Transverse colon (tissue), 4 donors: ENCODE data around the gene FFAR3. TPM values are rescaled to one million over a fixed set of nuclear protein-coding genes. Genes with fewer than 3 reads are reported as not detected.
"Not testable (repeated sequence)": the region's sequence is repeated elsewhere in the genome, so short reads cannot be mapped to it uniquely, and the experiment has no call there.

Source experiments
- DNase-seq: peaks from one replicate; pipeline ENCODE4 v3.0.0-alpha.2; 2019
- H3K27ac ChIP-seq, 4 donors: fragments of 200-600 bp; sonication (generic); 2 replicates each; pipeline ENCODE4 v1.5.1; 2016 to 2018; ENCODE audit warnings: inconsistent platforms in 4 of 4
- H3K27me3 ChIP-seq: fragments of 200-600 bp; sonication (generic); 2 replicates; pipeline ENCODE4 v1.5.1; 2017; ENCODE audit warnings: inconsistent platforms
- H3K36me3 ChIP-seq, 4 donors: fragments of 200-600 bp; sonication (generic); 2 replicates each; pipeline ENCODE4 v1.5.1; 2017 to 2019; ENCODE audit warnings: inconsistent platforms in 4 of 4
- H3K4me1 ChIP-seq, 4 donors: fragments of 200-600 bp; sonication (generic); 2 replicates each; pipeline ENCODE4 v1.5.1; 2017 to 2020; ENCODE audit warnings: inconsistent platforms in 4 of 4
- H3K4me3 ChIP-seq, 4 donors: fragments of 200-600 bp; sonication (generic); 1 replicate in 1 of 4; 2 replicates in 3 of 4; pipeline versions ENCODE4 v1.5.1 to v1.6.1; 2017 to 2019; ENCODE audit warnings: inconsistent platforms in 4 of 4
- H3K9me3 ChIP-seq, 2 donors: fragments of 200-600 bp; sonication (generic); 2 replicates each; pipeline ENCODE4 v1.5.1; 2017 to 2019; ENCODE audit warnings: inconsistent platforms in 2 of 2
- EP300 ChIP-seq: sonication (generic); formaldehyde crosslinking; IDR thresholded peaks from one replicate; pipeline ENCODE4 v1.6.1; 2017; ENCODE audit warnings: antibody characterized with exemption, low read depth
- POLR2A ChIP-seq: fragments of 450-650 bp; IDR thresholded peaks from one replicate; pipeline ENCODE4 v1.6.1; 2016; ENCODE audit warnings: antibody characterized with exemption, mild to moderate bottlenecking, moderate library complexity
- POLR2AphosphoS5 ChIP-seq, 3 donors: sonication (generic); formaldehyde crosslinking; IDR thresholded peaks; one replicate each; pipeline ENCODE4 v1.6.1; 2016; ENCODE audit warnings: antibody characterized with exemption in 3 of 3
- WGBS, 2 donors: methylation state at CpG; one replicate each; pipeline ENCODE4 v1.1.5; 2018; ENCODE audit warnings: low coverage in 1 of 2; 5-methylcytosine and 5-hydroxymethylcytosine counted together
- in situ Hi-C, 4 donors: fragments of 200-750 bp; cut with MboI; loops; one replicate each; pipeline versions ENCODE4 v1.15.0 to v1.15.1; 2017; ENCODE audit warnings: low sequenced_read_pairs in 3 of 4, low pct_ligation_motif_present in 1 of 4, low pct_unique_long_range_greater_than_20kb in 1 of 4
- intact Hi-C: fragments of 100-400 bp; cut with DNase I; formaldehyde crosslinking; loops from one replicate; pipeline ENCODE4 v1.15.1; 2023; ENCODE audit warnings: low total_unique reads
- total RNA-seq, 4 donors: library from RNA; depleted of rRNA; stranded (reverse); fragments of >200 nt; gene quantifications; one replicate each; pipeline ENCODE4 v1.1.0, GENCODE V29; 2016
- TF ChIP-seq, protein P1 (sequence below), 5 experiments: fragments of 200-600 bp in 3 of 5; fragments of 450-650 bp in 2 of 5; sonication (generic) in 3 of 5; IDR thresholded peaks; 1 replicate in 2 of 5; 2 replicates in 3 of 5; pipeline ENCODE4 v1.5.1; 2016 to 2017; ENCODE audit warnings: antibody characterized with exemption in 5 of 5, inconsistent platforms in 3 of 5, mild to moderate bottlenecking in 2 of 5, moderate library complexity in 1 of 5

The FFAR3 gene
- total RNA-seq, 4 donors from 2014 or later, result 0.27 TPM; not detected in 3

DNA sequence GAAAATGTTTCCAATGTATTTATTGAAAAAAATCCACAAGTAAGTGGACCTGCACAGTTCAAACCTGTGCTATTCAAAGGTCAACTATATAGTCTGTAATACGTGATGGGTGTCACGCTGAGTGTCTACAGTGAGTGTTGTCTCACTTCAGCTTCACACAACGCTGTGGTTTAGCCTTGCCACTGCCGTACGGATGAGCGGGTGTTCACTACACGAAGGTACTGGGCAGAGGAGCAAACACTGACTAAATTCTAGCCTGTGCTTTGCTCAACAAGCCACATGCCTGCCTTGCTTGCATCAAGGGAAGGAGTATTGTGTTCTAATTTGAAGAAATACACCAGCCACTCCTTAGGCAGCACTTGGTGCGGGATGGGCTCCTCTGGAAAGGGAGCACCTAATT lies 3.4 kb upstream of the FFAR3 start:
- Histone ChIP-seq H3K4me1 (no peaks in the 10 kb centered on the region), H3K36me3 (no peaks in the 10 kb centered on the region), H3K4me3 (no peak overlapping the region), H3K27me3 (no peaks in the 10 kb centered on the region), H3K9me3 (no peaks in the 10 kb centered on the region), H3K27ac (no peak overlapping the region)
- intact Hi-C loops, result loop anchor here (5.0 kb wide), 1 partner anchor 142 kb away; no protein-coding TSS in a partner anchor
- WGBS, 2 donors, result 50 to 78% methylated on average over 2 to 8 of the region's 8 CpGs
- in situ Hi-C loops, result loop anchor here in 3 of 4 donors (10.0 to 25.0 kb wide), 3 partner anchors 107 to 140 kb away; partner anchors contain the start of gene KRTDAP (in 2 of the 3)
- TF ChIP-seq POLR2A, result no peak
- TF ChIP-seq, protein P1, sequence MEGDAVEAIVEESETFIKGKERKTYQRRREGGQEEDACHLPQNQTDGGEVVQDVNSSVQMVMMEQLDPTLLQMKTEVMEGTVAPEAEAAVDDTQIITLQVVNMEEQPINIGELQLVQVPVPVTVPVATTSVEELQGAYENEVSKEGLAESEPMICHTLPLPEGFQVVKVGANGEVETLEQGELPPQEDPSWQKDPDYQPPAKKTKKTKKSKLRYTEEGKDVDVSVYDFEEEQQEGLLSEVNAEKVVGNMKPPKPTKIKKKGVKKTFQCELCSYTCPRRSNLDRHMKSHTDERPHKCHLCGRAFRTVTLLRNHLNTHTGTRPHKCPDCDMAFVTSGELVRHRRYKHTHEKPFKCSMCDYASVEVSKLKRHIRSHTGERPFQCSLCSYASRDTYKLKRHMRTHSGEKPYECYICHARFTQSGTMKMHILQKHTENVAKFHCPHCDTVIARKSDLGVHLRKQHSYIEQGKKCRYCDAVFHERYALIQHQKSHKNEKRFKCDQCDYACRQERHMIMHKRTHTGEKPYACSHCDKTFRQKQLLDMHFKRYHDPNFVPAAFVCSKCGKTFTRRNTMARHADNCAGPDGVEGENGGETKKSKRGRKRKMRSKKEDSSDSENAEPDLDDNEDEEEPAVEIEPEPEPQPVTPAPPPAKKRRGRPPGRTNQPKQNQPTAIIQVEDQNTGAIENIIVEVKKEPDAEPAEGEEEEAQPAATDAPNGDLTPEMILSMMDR (IDR thresholded peaks at IDR 0.05), result no peak
- no peak for DNase-seq

DNA sequence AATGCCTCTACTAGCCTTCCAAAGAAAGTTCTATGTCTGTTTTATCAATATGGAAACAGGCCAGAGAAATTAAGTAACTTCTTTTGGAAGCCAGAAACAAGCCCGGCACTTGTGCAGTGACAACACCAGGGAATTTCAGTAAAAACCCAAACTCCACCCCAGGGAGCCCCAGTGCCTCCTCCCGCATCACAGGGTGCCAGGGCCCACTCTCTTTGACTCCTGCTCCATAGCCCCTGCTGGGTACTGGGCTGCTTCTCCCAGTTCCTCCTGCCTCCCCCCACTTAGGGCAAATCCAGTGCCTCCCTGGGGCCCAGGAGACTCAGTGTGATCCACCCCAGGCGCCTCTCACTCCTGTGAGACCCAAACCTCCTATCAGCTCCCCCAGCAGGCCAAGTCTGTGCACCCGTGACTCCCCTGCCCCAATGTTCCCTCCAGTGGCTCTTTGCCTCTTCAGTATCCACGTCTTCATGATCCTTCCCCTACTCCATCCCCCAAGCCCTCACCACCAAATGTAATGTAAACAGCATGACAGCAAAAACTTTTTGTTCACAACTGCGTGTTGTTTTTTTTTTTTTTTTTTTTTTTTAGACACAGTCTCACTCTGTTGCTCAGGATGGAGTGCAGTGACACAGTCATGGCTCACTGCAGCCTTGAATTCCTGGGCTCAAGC lies 2.3 kb upstream of the FFAR3 start:
- Histone ChIP-seq H3K36me3 (no peaks in the 10 kb centered on the region), H3K27ac (no peak overlapping the region), H3K27me3 (no peaks in the 10 kb centered on the region), H3K4me3 (no peak overlapping the region), H3K9me3 (no peaks in the 10 kb centered on the region), H3K4me1 (no peaks in the 10 kb centered on the region)
- TF ChIP-seq POLR2AphosphoS5 (IDR thresholded peaks at IDR 0.05) (no peak), POLR2A (no peak), EP300 (no peak)
- TF ChIP-seq, protein P1 (IDR thresholded peaks at IDR 0.05), result no peak
- intact Hi-C loops, result no loop called here
- in situ Hi-C loops, result loop anchor here in 3 of 4 donors (10.0 to 25.0 kb wide), 3 partner anchors 106 to 139 kb away; partner anchors contain the start of gene KRTDAP (in 2 of the 3)
- DNase-seq, result no peak
- 28 to 46% methylated on average over 2 to 6 of the region's 6 CpGs for WGBS, 2 donors

DNA sequence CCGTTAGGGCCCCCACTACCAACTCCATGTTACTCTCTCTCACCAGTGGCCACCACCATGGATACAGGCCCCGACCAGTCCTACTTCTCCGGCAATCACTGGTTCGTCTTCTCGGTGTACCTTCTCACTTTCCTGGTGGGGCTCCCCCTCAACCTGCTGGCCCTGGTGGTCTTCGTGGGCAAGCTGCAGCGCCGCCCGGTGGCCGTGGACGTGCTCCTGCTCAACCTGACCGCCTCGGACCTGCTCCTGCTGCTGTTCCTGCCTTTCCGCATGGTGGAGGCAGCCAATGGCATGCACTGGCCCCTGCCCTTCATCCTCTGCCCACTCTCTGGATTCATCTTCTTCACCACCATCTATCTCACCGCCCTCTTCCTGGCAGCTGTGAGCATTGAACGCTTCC lies 574 bp downstream of the FFAR3 start:
- H3K9me3 ChIP-seq, H3K27me3 ChIP-seq, H3K4me3 ChIP-seq, DNase-seq, intact Hi-C loops, H3K36me3 ChIP-seq, H3K4me1 ChIP-seq, H3K27ac ChIP-seq: not testable (repeated sequence)
- in situ Hi-C loops, result loop anchor here in 3 of 4 donors (10.0 to 25.0 kb wide), 3 partner anchors 103 to 136 kb away; partner anchors contain the start of gene KRTDAP (in 2 of the 3)
- 78% methylated on average over 12 of the region's 16 CpGs; no CpG with 5 or more reads in 1 of the 2 donors for WGBS, 2 donors

DNA sequence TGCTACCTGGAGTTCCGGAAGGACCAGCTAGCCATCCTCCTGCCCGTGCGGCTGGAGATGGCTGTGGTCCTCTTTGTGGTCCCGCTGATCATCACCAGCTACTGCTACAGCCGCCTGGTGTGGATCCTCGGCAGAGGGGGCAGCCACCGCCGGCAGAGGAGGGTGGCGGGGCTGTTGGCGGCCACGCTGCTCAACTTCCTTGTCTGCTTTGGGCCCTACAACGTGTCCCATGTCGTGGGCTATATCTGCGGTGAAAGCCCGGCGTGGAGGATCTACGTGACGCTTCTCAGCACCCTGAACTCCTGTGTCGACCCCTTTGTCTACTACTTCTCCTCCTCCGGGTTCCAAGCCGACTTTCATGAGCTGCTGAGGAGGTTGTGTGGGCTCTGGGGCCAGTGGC lies 1.1 kb downstream of the FFAR3 start:
- H3K27me3 ChIP-seq, H3K27ac ChIP-seq, H3K36me3 ChIP-seq, DNase-seq, H3K9me3 ChIP-seq, H3K4me1 ChIP-seq, H3K4me3 ChIP-seq, intact Hi-C loops: not testable (repeated sequence)
- in situ Hi-C loops, result loop anchor here in 3 of 4 donors (10.0 to 25.0 kb wide), 3 partner anchors 103 to 135 kb away; partner anchors contain the start of gene KRTDAP (in 2 of the 3)
- 90% methylated on average over 8 of the region's 21 CpGs; no CpG with 5 or more reads in 1 of the 2 donors for WGBS, 2 donors

DNA sequence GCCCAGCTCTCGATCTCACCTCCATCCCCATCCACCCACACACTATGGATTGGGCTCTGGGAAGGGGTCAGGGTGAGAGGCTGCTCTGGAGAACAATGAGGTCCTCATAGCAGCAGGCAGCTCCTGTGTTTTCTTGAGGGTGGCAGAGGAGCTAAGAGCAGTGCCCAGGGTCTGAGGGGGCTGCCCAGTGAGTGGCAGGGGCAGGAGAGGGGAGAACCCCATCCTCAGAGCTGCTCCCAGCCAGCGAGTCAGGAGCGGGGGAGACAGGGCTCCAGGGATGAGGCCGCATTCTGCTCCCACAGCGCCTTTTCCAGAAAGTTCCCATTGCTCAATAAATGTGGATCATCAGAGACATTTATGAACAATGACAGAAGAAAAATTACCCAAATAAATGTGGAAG lies 1.8 kb downstream of the FFAR3 start:
- in situ Hi-C loops, result loop anchor here in 1 of 4 donors (25.0 kb wide), 1 partner anchor 102 kb away; no protein-coding TSS in a partner anchor
- H3K27ac ChIP-seq, H3K4me3 ChIP-seq, DNase-seq, H3K9me3 ChIP-seq, intact Hi-C loops, H3K36me3 ChIP-seq, H3K4me1 ChIP-seq, H3K27me3 ChIP-seq: not testable (repeated sequence)
- 67% methylated on average over 2 of the region's 5 CpGs; no CpG with 5 or more reads in 1 of the 2 donors for WGBS, 2 donors
